CD4-positive, alpha-beta T cell (primary cell): ENCODE results near the gene DNAI2. TPM values are rescaled to one million over a fixed set of nuclear protein-coding genes. Genes with fewer than 3 reads are reported as not detected.

Source experiments
- ATAC-seq: fragments of 200-7000 bp; cut with Tn5 transposase; one replicate; pipeline ENCODE4 v1.10.0; 2022; ENCODE audit warnings: mild to moderate bottlenecking; ENCODE audit not compliant: poor library complexity
- CTCF ChIA-PET: fragments of 350-600 bp; sonication (Branson Sonifier 250); formaldehyde crosslinking; loops from one replicate; lab custom pipeline; 2021; ENCODE audit warnings: antibody characterized with exemption, inconsistent platforms; lab: Charles Lee
- POLR2A ChIA-PET: fragments of 350-600 bp; sonication (Branson Sonifier 250); formaldehyde crosslinking; loops from one replicate; lab custom pipeline; 2021; ENCODE audit warnings: antibody characterized with exemption, inconsistent platforms; lab: Charles Lee
- DNase-seq, 14 experiments: peaks; one replicate each; pipeline ENCODE4 v3.0.0-alpha.2; 2013 to 2020; ENCODE audit warnings: mixed read lengths in 2 of 14
- H3K27ac ChIP-seq, 2 donors: one replicate each; pipeline versions ENCODE4 v1.5.1 to v1.7.0; 2013; ENCODE audit warnings: low read length in 2 of 2, low read depth in 1 of 2, mild to moderate bottlenecking in 1 of 2
- H3K27me3 ChIP-seq, 2 experiments: 1 replicate in 1 of 2; 2 replicates in 1 of 2; pipeline versions ENCODE4 v1.6.1 to v1.7.0; 2013; ENCODE audit warnings: low read length in 2 of 2, control low read depth in 1 of 2, mild to moderate bottlenecking in 1 of 2, moderate library complexity in 1 of 2; ENCODE audit not compliant: insufficient read depth in 2 of 2, control insufficient read depth in 1 of 2
- H3K36me3 ChIP-seq: one replicate; pipeline ENCODE4 v1.6.1; 2013; ENCODE audit warnings: low read length, control low read depth; ENCODE audit not compliant: insufficient read depth
- H3K4me1 ChIP-seq: one replicate; pipeline ENCODE4 v1.6.1; 2013; ENCODE audit warnings: low read length, control low read depth; ENCODE audit not compliant: insufficient read depth
- H3K4me3 ChIP-seq: one replicate; pipeline ENCODE4 v1.5.1; 2013; ENCODE audit warnings: mild to moderate bottlenecking, low read length, moderate library complexity
- H3K9me3 ChIP-seq, 2 experiments: 1 replicate in 1 of 2; 2 replicates in 1 of 2; pipeline versions ENCODE4 v1.6.1 to v1.7.0; 2013; ENCODE audit warnings: low read length in 2 of 2, mild to moderate bottlenecking in 2 of 2, control low read depth in 1 of 2, moderate library complexity in 1 of 2; ENCODE audit not compliant: control insufficient read depth in 1 of 2, insufficient read depth in 1 of 2
- H3K27ac Mint-ChIP-seq: one replicate; pipeline ENCODE4 v1.8.0; 2020; ENCODE audit warnings: mixed read lengths
- H3K27me3 Mint-ChIP-seq: one replicate; pipeline ENCODE4 v1.8.0; 2021; ENCODE audit warnings: mixed read lengths
- H3K36me3 Mint-ChIP-seq: one replicate; pipeline ENCODE4 v1.8.0; 2021; ENCODE audit warnings: low read depth, mixed read lengths
- H3K4me1 Mint-ChIP-seq: one replicate; pipeline ENCODE4 v1.8.0; 2021; ENCODE audit warnings: low read depth, mixed read lengths
- H3K4me3 Mint-ChIP-seq: one replicate; pipeline ENCODE4 v1.8.0; 2020; ENCODE audit warnings: mild to moderate bottlenecking, mixed read lengths
- H3K9me3 Mint-ChIP-seq: one replicate; pipeline ENCODE4 v1.8.0; 2020; ENCODE audit warnings: mixed read lengths
- CTCF ChIP-seq: fragments of 200-600 bp; IDR thresholded peaks from one replicate; pipeline ENCODE4 v1.8.0; 2022; ENCODE audit warnings: antibody characterized with exemption, mild to moderate bottlenecking
- intact Hi-C, 2 experiments: fragments of 100-400 bp; cut with DNase I in 1 of 2; cut with micrococcal nuclease in 1 of 2; formaldehyde crosslinking; loops; one replicate each; pipeline versions ENCODE4 v1.15.1 to v1.9.0; 2023 to 2025; cut with DNase I, micrococcal nuclease
- total RNA-seq, 174 experiments: library from RNA in 2 of 174; stranded (reverse) in 2 of 174; gene quantifications; one replicate each; pipeline ENCODE4 v1.2.3 and lab custom pipeline; 2021 to 2026

The DNAI2 gene
- total RNA-seq, 2 experiments from 2014 or later: 0.66 to 1.2 TPM

GRCh38 chr17:74337834-74338500 is 63.9 kb downstream of the DNAI2 start:
- H3K4me1 Mint-ChIP-seq: no peaks in the 10 kb centered on the region
- no peak for TF ChIP-seq CTCF
- Histone ChIP-seq H3K9me3 (no peaks in the 10 kb centered on the region), H3K36me3 (no peaks in the 10 kb centered on the region), H3K27me3 (peaks cover 0 to 2% of the 10 kb centered on the region in 2 experiments), H3K4me3 (no peak overlapping the region), H3K27ac (no peak overlapping the region), H3K4me1 (no peaks in the 10 kb centered on the region)
- intact Hi-C loops: no loop called here
- H3K4me3 Mint-ChIP-seq: no peak overlapping the region
- H3K36me3 Mint-ChIP-seq: no peaks in the 10 kb centered on the region
- no peaks in the 10 kb centered on the region for H3K9me3 Mint-ChIP-seq
- DNase-seq (no peak), ATAC-seq (no peak)
- ChIA-PET POLR2A (no interaction called here), CTCF (no interaction called here)
- H3K27me3 Mint-ChIP-seq: peaks cover 4% of the 10 kb centered on the region
- no peak overlapping the region for H3K27ac Mint-ChIP-seq

- H3K4me1 ChIP-seq: no peaks in the 10 kb centered on the region
- POLR2A ChIA-PET: no interaction called here
- Mint-ChIP-seq H3K4me1 (no peaks in the 10 kb centered on the region), H3K27me3 (peaks cover 4% of the 10 kb centered on the region), H3K9me3 (no peaks in the 10 kb centered on the region), H3K36me3 (no peaks in the 10 kb centered on the region), H3K4me3 (no peak overlapping the region), H3K27ac (no peak overlapping the region)
- ATAC-seq (no peak), DNase-seq (no peak)
- no peak overlapping the region for H3K27ac ChIP-seq
- intact Hi-C loops: no loop called here
- peaks cover 0 to 2% of the 10 kb centered on the region in 2 experiments for H3K27me3 ChIP-seq
- H3K9me3 ChIP-seq: no peaks in the 10 kb centered on the region
- no peaks in the 10 kb centered on the region for H3K36me3 ChIP-seq
- CTCF ChIA-PET: no interaction called here
- no peak for TF ChIP-seq CTCF
- no peak overlapping the region for H3K4me3 ChIP-seq
Observed at GRCh38 chr17:74339537-74340195, 65.6 kb downstream of the DNAI2 start.

GRCh38 chr17:74340470-74341023 is 66.5 kb downstream of the DNAI2 start:
- H3K9me3 ChIP-seq: no peaks in the 10 kb centered on the region
- Mint-ChIP-seq H3K9me3 (no peaks in the 10 kb centered on the region), H3K27me3 (peaks cover 4% of the 10 kb centered on the region), H3K4me1 (no peaks in the 10 kb centered on the region), H3K27ac (no peak overlapping the region), H3K4me3 (no peak overlapping the region), H3K36me3 (no peaks in the 10 kb centered on the region)
- no peak overlapping the region for H3K4me3 ChIP-seq
- ATAC-seq (no peak), DNase-seq (no peak)
- H3K4me1 ChIP-seq: no peaks in the 10 kb centered on the region
- TF ChIP-seq CTCF: no peak
- H3K27me3 ChIP-seq: peaks cover 0 to 2% of the 10 kb centered on the region in 2 experiments
- H3K36me3 ChIP-seq: no peaks in the 10 kb centered on the region
- H3K27ac ChIP-seq: no peak overlapping the region
- ChIA-PET CTCF (no interaction called here), POLR2A (no interaction called here)
- intact Hi-C loops: no loop called here
